ENCODE measurements around the gene CCT3. TPM values are rescaled to one million over a fixed set of nuclear protein-coding genes. Genes with fewer than 3 reads are reported as not detected.

Gene CCT3
- total and polyA plus RNA-seq, 10 of the 15 experiments (the other 5 are each of a cell fraction or from before 2014, with no cell fraction given): 319 to 585 (median 427) TPM

DNA sequence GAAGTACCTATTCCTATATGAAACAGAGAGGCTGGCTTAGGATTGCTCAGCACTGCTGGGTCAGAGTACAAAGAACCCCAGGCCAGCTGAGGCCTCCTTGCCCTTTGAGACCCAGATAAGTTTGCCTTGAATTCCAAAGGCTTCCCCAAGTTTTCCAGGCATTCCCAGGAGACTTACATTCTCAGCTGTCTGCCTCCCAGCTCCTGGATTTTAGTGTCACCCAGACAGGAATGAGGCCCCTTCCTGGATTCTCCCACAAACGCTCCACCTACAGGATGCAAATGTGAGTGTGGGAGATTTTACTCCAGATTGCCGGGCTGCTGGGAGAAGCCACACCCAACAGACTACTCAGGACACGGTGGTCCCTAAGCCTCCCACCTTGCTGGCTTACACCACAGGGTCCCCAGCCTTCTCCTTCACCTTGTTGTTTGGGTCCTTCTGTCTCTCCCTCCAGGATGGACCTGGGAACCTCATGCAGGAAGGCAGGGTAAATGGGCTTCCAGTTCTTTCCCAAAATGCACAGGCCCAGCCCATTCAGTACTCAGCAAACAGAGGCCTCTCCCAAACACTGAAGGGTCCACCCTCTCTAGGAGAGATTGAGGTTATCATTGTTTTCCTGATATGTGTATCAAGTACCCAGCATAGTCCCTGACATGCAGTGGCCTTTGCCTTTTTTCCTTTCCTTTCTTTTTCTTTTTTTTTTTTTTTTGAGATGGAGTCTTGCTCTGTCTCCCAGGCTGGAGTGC, 41.5 kb upstream of the CCT3 start:
- ATAC-seq (no peak), DNase-seq (ENCODE audit: low read depth, low spot score) (no peak), FAIRE-seq (no peak)
- POLR2A ChIA-PET: interaction anchor here (0.7 to 1.3 kb wide), 2 partner anchors 9 to 52 kb away, joined by 3 to 4 read pairs; no protein-coding TSS in a partner anchor
- WGBS (ENCODE audit: insufficient coverage, insufficient replicate concordance, low lambda C conversion rate, missing lambda C conversion rate): 32% methylated on average over 3 of the region's 3 CpGs
- in situ Hi-C loops (cut with MboI) (loop anchor here (5.0 kb wide), 1 partner anchor 63 kb away; no protein-coding TSS in a partner anchor), intact Hi-C loops (cut with micrococcal nuclease; ENCODE audit: unreplicated experiment) (no loop called here)
- Histone ChIP-seq H2AFZ (ENCODE audit: control insufficient read depth, low read depth, low read length) (no peak overlapping the region), H3K9me3 (replicated peaks; ENCODE audit: control insufficient read depth, insufficient read depth, low read length) (no peaks in the 10 kb centered on the region), H3K9ac (ENCODE audit: control insufficient read depth, insufficient read depth, low read length) (no peak overlapping the region), H3K79me2 (ENCODE audit: control insufficient read depth, insufficient read depth, low read length) (no peaks in the 10 kb centered on the region), H3K4me2 (ENCODE audit: control insufficient read depth, insufficient read depth) (no peak overlapping the region), H3K27me3 (replicated peaks in 1 of 2; ENCODE audit: control insufficient read depth in 2 of 2, insufficient read depth in 2 of 2, low read length in 1 of 2) (no peaks in the 10 kb centered on the region; a peak in 1 of 4 replicates), H4K20me1 (ENCODE audit: control insufficient read depth, insufficient read depth) (no peaks in the 10 kb centered on the region), H3K27ac (ENCODE audit: control insufficient read depth, insufficient read depth) (no peak overlapping the region), H3K36me3 (ENCODE audit: control insufficient read depth in 2 of 2, insufficient read depth in 2 of 2, low read length in 1 of 2) (no peaks in the 10 kb centered on the region), H3K4me1 (ENCODE audit: control insufficient read depth, insufficient read depth, low read length) (no peaks in the 10 kb centered on the region), H3K4me3 (no peak overlapping the region)
- CTCF ChIA-PET: interaction anchor here (0.7 to 2.7 kb wide), 3 partner anchors 62 to 270 kb away, joined by 3 to 13 read pairs (median 4); no protein-coding TSS in a partner anchor
- RAD21 ChIA-PET (ENCODE audit: unreplicated experiment): interaction anchor here (1.9 kb wide), 1 partner anchor 66 kb away, joined by 7 read pairs; no protein-coding TSS in a partner anchor
- BruUV-seq (replicated peaks): no TSS peak
- TF ChIP-seq POLR2A (IDR thresholded peaks at IDR 0.05; ENCODE audit: low read depth, low read length): no peak
- TF ChIP-seq, protein P1, sequence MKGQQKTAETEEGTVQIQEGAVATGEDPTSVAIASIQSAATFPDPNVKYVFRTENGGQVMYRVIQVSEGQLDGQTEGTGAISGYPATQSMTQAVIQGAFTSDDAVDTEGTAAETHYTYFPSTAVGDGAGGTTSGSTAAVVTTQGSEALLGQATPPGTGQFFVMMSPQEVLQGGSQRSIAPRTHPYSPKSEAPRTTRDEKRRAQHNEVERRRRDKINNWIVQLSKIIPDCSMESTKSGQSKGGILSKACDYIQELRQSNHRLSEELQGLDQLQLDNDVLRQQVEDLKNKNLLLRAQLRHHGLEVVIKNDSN (IDR thresholded peaks at IDR 0.05; ENCODE audit: borderline replicate concordance, extremely low read length, insufficient read depth, low read depth, low read length): no peak
- TF ChIP-seq, protein P2, sequence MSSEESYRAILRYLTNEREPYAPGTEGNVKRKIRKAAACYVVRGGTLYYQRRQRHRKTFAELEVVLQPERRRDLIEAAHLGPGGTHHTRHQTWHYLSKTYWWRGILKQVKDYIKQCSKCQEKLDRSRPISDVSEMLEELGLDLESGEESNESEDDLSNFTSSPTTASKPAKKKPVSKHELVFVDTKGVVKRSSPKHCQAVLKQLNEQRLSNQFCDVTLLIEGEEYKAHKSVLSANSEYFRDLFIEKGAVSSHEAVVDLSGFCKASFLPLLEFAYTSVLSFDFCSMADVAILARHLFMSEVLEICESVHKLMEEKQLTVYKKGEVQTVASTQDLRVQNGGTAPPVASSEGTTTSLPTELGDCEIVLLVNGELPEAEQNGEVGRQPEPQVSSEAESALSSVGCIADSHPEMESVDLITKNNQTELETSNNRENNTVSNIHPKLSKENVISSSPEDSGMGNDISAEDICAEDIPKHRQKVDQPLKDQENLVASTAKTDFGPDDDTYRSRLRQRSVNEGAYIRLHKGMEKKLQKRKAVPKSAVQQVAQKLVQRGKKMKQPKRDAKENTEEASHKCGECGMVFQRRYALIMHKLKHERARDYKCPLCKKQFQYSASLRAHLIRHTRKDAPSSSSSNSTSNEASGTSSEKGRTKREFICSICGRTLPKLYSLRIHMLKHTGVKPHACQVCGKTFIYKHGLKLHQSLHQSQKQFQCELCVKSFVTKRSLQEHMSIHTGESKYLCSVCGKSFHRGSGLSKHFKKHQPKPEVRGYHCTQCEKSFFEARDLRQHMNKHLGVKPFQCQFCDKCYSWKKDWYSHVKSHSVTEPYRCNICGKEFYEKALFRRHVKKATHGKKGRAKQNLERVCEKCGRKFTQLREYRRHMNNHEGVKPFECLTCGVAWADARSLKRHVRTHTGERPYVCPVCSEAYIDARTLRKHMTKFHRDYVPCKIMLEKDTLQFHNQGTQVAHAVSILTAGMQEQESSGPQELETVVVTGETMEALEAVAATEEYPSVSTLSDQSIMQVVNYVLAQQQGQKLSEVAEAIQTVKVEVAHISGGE (CRISPR knock-in tag; IDR thresholded peaks at IDR 0.05): no peak
- SMC1A ChIA-PET (ENCODE audit: uncharacterized antibody, unreplicated experiment): interaction anchor here (1.1 kb wide), 1 partner anchor 66 kb away, joined by 5 read pairs; no protein-coding TSS in a partner anchor

Data from GM12878 (cell line).